HG03521 (cell line): ENCODE results near the gene GIT2.

Source experiments
- ATAC-seq: cut with Tn5 transposase; IDR thresholded peaks from one replicate; pipeline ENCODE4 v1.9.1; 2021; ENCODE audit warnings: mild to moderate bottlenecking, moderate library complexity; ENCODE audit not compliant: unreplicated experiment

Gene GIT2

GRCh38 chr12:109982210-109982609 is 14.0 kb downstream of the GIT2 start:
- no peak for ATAC-seq

GRCh38 chr12:109981311-109981710 is 14.9 kb downstream of the GIT2 start:
- no peak for ATAC-seq

GRCh38 chr12:109972821-109973220 is 23.3 kb downstream of the GIT2 start:
- ATAC-seq: no peak

GRCh38 chr12:109968801-109969200 is 27.4 kb downstream of the GIT2 start:
- no peak for ATAC-seq

GRCh38 chr12:109968032-109968420 is 28.1 kb downstream of the GIT2 start:
- ATAC-seq: no peak

GRCh38 chr12:109967383-109968031 is 28.7 kb downstream of the GIT2 start:
- no peak for ATAC-seq

- ATAC-seq: no peak
Measured at GRCh38 chr12:109966546-109966945, 29.6 kb downstream of the GIT2 start.

GRCh38 chr12:109963743-109964429 is 32.3 kb downstream of the GIT2 start:
- no peak for ATAC-seq

- no peak for ATAC-seq
Measured at GRCh38 chr12:109963330-109963729, 32.8 kb downstream of the GIT2 start.

- no peak for ATAC-seq
Measured at GRCh38 chr12:109962398-109962797, 33.8 kb downstream of the GIT2 start.

- ATAC-seq: no peak
Measured at GRCh38 chr12:109961612-109962011, 34.6 kb downstream of the GIT2 start.

GRCh38 chr12:109961201-109961600 is 35.0 kb downstream of the GIT2 start:
- no peak for ATAC-seq

- no peak for ATAC-seq
Measured at GRCh38 chr12:109959411-109960093, 36.6 kb downstream of the GIT2 start.

- ATAC-seq: no peak
Measured at GRCh38 chr12:109958374-109958773, 37.8 kb downstream of the GIT2 start.

GRCh38 chr12:109953656-109954055 is 42.5 kb downstream of the GIT2 start:
- no peak for ATAC-seq

GRCh38 chr12:109952873-109953272 is 43.3 kb downstream of the GIT2 start:
- no peak for ATAC-seq

GRCh38 chr12:109952160-109952858 is 43.9 kb downstream of the GIT2 start:
- ATAC-seq: no peak

GRCh38 chr12:109951751-109952150 is 44.4 kb downstream of the GIT2 start:
- no peak for ATAC-seq

GRCh38 chr12:109951136-109951535 is 45.0 kb downstream of the GIT2 start:
- no peak for ATAC-seq

GRCh38 chr12:109950625-109951024 is 45.5 kb downstream of the GIT2 start:
- ATAC-seq: no peak

- ATAC-seq: no peak
Measured at GRCh38 chr12:109949089-109949488, 47.1 kb downstream of the GIT2 start.

GRCh38 chr12:109948368-109948767 is 47.8 kb downstream of the GIT2 start:
- ATAC-seq: no peak
